GM13977 (cell line): ENCODE measurements around the gene SDHAF2.

Experiments used
- DNase-seq: peaks from one replicate; pipeline ENCODE4 v3.0.0; 2012; ENCODE audit warnings: low spot score
- in situ Hi-C: fragments of 300-500 bp; cut with MboI; formaldehyde crosslinking; loops from one replicate; pipeline ENCODE4 v1.12.0; 2022; ENCODE audit warnings: low sequenced_read_pairs, low pct_unique_long_range_greater_than_20kb, mixed read lengths, inconsistent platforms; ENCODE audit not compliant: unreplicated experiment
- TF ChIP-seq, protein P1 (sequence below): IDR thresholded peaks from 2 replicates; pipeline ENCODE4 v1.5.1; 2012; ENCODE audit warnings: mild to moderate bottlenecking, control low read depth; ENCODE audit not compliant: insufficient read depth; ENCODE audit errors: extremely low read depth, missing control alignments

SDHAF2 gene

DNA sequence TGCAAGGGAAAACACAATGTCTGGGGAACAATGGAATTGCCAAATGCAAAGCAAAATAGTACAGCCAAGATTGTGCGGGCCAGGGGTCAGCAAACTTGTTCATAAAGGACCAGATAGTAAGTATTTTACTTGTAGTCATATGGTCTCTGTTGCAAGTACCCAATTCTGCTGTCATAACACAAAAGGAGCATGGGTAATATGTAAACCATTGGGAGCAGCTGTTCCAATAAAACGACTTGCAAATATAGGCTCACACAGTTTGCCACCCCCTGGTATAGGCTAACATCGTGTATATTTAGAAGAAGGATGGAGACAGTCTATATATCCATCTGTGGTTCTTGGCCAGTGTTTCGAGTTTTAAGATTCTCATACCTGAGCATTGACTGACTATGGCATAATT lies 15.6 kb downstream of the SDHAF2 start:
- in situ Hi-C loops, result no loop called here
- TF ChIP-seq, protein P1, sequence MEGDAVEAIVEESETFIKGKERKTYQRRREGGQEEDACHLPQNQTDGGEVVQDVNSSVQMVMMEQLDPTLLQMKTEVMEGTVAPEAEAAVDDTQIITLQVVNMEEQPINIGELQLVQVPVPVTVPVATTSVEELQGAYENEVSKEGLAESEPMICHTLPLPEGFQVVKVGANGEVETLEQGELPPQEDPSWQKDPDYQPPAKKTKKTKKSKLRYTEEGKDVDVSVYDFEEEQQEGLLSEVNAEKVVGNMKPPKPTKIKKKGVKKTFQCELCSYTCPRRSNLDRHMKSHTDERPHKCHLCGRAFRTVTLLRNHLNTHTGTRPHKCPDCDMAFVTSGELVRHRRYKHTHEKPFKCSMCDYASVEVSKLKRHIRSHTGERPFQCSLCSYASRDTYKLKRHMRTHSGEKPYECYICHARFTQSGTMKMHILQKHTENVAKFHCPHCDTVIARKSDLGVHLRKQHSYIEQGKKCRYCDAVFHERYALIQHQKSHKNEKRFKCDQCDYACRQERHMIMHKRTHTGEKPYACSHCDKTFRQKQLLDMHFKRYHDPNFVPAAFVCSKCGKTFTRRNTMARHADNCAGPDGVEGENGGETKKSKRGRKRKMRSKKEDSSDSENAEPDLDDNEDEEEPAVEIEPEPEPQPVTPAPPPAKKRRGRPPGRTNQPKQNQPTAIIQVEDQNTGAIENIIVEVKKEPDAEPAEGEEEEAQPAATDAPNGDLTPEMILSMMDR, result no peak
- no peak for DNase-seq

DNA sequence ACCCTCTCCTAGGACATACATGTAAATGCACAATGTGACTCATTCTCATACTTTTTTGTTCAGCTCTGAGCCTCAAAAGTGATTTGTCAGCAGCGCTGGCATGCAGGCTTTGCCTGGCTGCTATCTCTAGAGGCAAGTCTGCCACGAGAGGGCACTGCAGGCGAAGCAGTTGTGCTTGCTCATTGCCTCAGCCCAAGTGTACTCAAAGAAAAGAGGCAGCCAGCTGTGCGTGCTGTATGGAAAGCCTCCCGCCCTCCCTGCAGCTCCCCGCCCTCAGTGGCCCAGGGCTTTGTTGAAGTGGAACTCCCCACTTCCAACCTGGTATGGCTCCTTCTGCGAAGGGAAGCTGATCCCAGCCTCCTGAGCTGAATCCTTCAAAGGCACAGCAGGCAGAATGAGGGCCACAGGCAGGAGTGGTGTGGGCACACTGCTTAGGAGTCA lies 16.3 kb downstream of the SDHAF2 start:
- in situ Hi-C loops, result no loop called here
- TF ChIP-seq, protein P1, result peak; percentile 78
- peak; percentile 73 for DNase-seq

DNA sequence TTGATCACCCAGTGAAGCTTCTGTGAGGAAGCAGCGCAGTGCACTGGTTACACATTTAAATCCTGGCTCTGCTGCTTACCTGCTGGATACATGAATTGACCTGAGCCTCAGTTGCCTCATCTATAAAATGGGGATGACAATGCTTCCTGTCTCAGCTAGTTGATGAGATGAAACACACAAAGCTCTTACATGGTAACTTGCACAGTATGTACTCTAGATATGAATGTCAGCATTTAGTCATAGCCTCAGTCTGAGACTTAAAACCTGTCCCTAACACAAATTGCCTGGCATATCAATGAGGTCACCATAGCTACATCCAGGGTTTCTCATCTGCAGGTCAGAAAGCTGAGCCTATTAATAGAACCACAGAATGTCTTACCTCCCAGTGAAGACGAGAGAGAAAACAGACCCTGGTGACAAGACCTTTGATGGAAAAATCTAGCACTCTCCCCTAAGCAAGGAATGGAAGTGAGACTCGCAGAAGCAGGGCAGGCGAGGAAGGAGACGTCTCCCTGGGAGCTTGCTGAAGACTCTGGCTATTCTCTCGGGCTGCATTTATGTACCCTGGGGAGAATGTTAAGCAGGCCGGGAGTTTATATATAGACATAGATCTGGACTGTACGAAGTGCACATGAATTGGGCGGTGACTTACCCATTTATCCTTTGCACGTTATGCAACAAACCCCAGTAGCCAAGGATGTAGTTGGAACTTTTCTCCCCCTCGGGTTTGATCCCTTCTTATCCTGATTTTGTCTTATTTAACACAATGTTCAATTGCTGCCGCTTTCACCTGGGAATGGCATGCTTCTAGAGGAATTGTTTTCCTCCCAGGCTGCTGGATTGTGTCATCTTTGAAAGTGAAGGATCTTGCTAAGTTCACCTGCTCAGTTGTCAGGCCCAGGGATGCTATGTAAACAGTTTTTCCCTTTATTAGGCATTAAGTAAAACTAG lies 18.0 kb downstream of the SDHAF2 start:
- TF ChIP-seq, protein P1, result no peak
- DNase-seq, result no peak
- in situ Hi-C loops, result no loop called here

DNA sequence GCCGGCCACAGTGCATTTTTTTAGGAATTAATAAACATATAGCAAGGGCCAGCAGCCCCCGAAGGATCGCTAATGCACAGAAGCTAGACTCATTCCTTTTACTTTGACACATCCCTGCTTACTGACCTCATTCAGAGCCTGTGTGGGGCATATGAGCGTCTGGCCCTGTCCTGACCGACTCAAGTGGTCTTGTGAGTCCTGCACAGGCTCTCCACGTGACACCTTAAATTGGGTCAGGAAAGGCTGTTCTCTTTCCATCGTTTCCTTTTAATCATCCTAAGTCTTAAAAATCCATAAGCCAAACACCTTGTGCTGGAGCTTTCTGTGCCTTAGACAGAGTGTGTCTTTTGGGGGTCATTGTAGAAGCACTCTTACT lies 18.6 kb downstream of the SDHAF2 start:
- no peak for DNase-seq
- in situ Hi-C loops, result no loop called here
- TF ChIP-seq, protein P1, result no peak

DNA sequence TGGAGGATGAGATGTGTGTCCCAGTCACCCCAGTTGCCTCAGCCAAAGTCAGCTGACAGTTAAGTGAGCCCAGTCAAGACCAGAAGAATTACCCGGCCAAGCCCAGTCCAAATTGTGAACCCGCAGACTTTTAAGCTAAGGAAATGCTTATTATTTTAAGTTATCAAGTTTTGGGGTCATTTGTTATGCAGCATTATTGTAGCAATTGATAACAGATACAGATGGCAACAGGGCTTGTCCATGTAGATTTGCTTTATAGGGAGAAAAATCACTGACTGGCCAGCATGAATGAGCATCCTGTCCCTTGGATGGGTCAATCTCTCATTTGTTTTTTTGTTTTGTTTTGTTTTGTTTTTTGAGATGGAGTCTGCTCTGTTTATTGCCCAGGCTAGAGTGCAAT lies 22.9 kb downstream of the SDHAF2 start:
- TF ChIP-seq, protein P1, result no peak
- in situ Hi-C loops, result no loop called here
- DNase-seq, result no peak

DNA sequence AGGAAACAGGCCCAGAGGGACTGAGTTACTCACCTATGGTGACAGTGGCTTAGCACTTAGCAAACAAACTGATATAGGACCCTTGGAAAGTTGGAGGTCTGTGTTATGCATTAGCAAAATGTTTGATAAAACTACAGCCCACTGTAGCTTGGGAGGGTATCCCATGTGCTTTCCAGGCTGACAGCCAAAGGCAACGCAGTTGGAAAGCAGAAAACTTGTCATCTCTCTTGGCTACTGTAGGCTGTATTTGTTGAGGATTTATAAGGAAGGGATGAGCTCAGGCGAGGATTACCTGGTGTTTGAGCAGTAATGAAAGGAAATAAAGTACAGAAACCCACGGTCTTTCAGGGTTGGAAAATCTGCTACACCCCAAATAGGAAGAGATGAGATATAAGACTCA lies 23.8 kb downstream of the SDHAF2 start:
- no peak for DNase-seq

More for the DNA sequence above, 23.8 kb downstream of the SDHAF2 start:
- in situ Hi-C loops, result no loop called here
- TF ChIP-seq, protein P1, result no peak
